ENCODE data around the gene SDE2.
"Not testable (repeated sequence)": the region's sequence is repeated elsewhere in the genome, so short reads cannot be mapped to it uniquely, and the experiment has no call there.

SDE2 gene

DNA sequence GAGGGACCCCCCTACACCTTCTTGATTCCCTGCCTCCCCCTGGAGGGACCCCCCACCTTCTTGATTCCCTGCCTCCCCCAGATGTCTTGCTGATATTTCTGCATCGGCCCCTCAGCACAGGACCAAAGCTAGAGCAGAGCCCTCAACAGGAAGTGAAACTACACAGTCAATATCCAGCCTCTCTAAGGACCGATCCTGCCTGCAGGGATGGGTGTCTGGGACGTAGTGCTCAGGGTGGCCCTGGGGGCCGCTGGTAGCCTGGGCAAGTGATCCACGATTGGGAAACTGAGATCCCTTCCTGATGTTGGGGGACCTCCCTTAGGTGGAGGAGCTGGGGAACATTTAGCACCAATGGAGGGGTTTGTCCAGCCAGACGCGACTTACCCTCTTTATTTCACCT lies 54.2 kb downstream of the SDE2 start:
- no peak overlapping the region for H3K9ac ChIP-seq (ENCODE audit: low read length)
- no peaks in the 10 kb centered on the region for H3K9me3 ChIP-seq (ENCODE audit: control insufficient read depth, low read length)
- H3K27me3 ChIP-seq (ENCODE audit: control insufficient read depth, insufficient read depth, low read length) = peaks cover 10% of the 10 kb centered on the region
- no peaks in the 10 kb centered on the region for H3K36me3 ChIP-seq (ENCODE audit: control insufficient read depth, insufficient read depth, low read length)
- no peaks in the 10 kb centered on the region for H3K4me1 ChIP-seq (ENCODE audit: control insufficient read depth, insufficient read depth, low read length)
- H3K4me3 ChIP-seq (ENCODE audit: low read length) = no peak overlapping the region

DNA sequence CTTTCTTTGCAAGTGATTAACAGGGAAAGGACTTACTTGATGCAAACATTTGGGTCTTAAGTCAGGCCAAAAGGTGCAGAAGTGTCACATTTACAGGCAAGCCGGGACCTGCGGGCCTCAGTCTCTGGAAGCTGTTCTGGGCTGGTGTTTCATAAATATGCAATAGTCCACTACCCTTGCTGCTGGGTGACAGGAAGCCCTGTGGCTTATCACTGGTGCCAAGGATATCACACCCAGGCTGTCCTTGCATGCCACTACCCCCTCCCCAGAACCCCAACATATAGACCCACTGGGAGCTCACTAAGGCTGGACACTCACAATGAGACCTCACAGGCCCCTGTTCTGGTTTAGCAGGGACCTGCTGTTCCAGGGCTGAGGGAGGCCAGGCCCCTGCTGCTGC lies 54.8 kb downstream of the SDE2 start:
- Histone ChIP-seq H3K27me3 (ENCODE audit: control insufficient read depth, insufficient read depth, low read length) (peaks cover 10% of the 10 kb centered on the region), H3K36me3 (ENCODE audit: control insufficient read depth, insufficient read depth, low read length) (no peaks in the 10 kb centered on the region), H3K4me3 (ENCODE audit: low read length) (no peak overlapping the region), H3K9ac (ENCODE audit: low read length) (no peak overlapping the region), H3K9me3 (ENCODE audit: control insufficient read depth, low read length) (no peaks in the 10 kb centered on the region), H3K4me1 (ENCODE audit: control insufficient read depth, insufficient read depth, low read length) (no peaks in the 10 kb centered on the region)

DNA sequence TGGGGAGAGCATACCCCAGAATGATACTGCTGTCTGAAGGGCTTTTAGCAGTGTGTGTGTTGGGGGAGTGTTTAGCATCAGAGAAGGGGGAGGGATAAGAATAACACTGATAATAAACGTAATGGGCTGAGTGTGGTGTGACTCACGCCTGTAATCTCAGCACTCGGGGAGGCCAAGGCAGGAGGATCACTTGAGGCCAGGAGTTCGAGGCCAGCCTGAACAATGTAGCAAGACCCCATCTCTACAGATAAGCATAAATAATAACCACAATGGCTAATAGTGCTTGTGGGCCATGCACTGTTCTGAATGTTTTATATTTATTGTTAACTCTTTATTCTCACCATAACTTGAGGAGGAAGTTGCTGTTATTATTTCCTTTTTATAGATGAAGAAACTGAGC lies 55.6 kb downstream of the SDE2 start:
- Histone ChIP-seq H3K4me3 (ENCODE audit: low read length) (no peak overlapping the region), H3K9me3 (ENCODE audit: control insufficient read depth, low read length) (no peaks in the 10 kb centered on the region), H3K27me3 (ENCODE audit: control insufficient read depth, insufficient read depth, low read length) (peaks cover 9% of the 10 kb centered on the region), H3K9ac (ENCODE audit: low read length) (no peak overlapping the region), H3K4me1 (ENCODE audit: control insufficient read depth, insufficient read depth, low read length) (no peaks in the 10 kb centered on the region), H3K36me3 (ENCODE audit: control insufficient read depth, insufficient read depth, low read length) (no peaks in the 10 kb centered on the region)

DNA sequence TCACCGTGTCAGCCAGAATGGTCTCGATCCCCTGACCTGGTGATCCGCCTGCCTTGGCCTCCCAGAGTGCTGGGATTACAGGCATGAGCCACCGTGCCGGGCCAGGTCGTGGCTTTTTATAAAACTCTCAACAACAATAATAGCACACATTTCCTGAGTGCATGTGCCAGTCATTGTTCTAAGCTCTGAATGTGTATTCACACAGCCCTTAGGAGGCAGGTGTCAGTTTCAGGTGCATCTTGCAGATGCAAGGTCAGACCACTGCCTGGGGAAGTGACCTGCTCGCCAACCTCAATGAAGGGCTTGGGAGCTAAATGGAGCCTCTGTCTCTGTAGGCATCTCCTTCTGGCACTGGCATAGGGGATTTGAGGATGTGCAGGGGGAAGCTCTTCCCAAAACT lies 56.6 kb downstream of the SDE2 start:
- Histone ChIP-seq H3K9me3 (ENCODE audit: control insufficient read depth, low read length) (no peaks in the 10 kb centered on the region), H3K4me3 (ENCODE audit: low read length) (no peak overlapping the region), H3K9ac (ENCODE audit: low read length) (no peak overlapping the region), H3K27me3 (ENCODE audit: control insufficient read depth, insufficient read depth, low read length) (peaks cover 6% of the 10 kb centered on the region), H3K36me3 (ENCODE audit: control insufficient read depth, insufficient read depth, low read length) (no peaks in the 10 kb centered on the region), H3K4me1 (ENCODE audit: control insufficient read depth, insufficient read depth, low read length) (no peaks in the 10 kb centered on the region)

DNA sequence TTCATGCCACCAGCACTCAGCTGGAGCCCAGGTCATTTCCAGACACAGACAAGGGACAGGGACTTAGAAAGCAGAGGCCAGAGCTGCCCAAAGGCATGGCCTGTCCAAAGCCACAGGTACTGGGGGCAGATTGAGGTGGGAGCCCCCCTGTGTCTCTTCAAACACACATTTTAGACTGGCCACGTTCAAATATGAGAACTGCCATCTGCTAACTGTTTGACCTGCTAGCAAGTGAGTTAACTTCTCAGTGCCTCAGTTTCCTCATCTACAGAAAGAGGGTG lies 57.3 kb downstream of the SDE2 start:
- no peak overlapping the region for H3K9ac ChIP-seq (ENCODE audit: low read length)
- H3K27me3 ChIP-seq (ENCODE audit: control insufficient read depth, insufficient read depth, low read length) = peaks cover 3% of the 10 kb centered on the region
- H3K36me3 ChIP-seq (ENCODE audit: control insufficient read depth, insufficient read depth, low read length) = no peaks in the 10 kb centered on the region
- H3K4me3 ChIP-seq (ENCODE audit: low read length) = no peak overlapping the region
- H3K9me3 ChIP-seq (ENCODE audit: control insufficient read depth, low read length) = no peaks in the 10 kb centered on the region
- no peaks in the 10 kb centered on the region for H3K4me1 ChIP-seq (ENCODE audit: control insufficient read depth, insufficient read depth, low read length)

GRCh38 chr1:225941187-225941941 lies 57.8 kb downstream of the SDE2 start, which contains the start of gene LEFTY2:
TSS of gene LEFTY2 (minus strand) at chr1:225941220. CDS start at chr1:225941140, 80 bp downstream.
- Histone ChIP-seq H3K9ac (ENCODE audit: low read length) (no peak within 1 kb of the TSS), H3K9me3 (ENCODE audit: control insufficient read depth, low read length) (no peaks in the 10 kb centered on the region), H3K36me3 (ENCODE audit: control insufficient read depth, insufficient read depth, low read length) (no peaks in the 10 kb centered on the region), H3K27me3 (ENCODE audit: control insufficient read depth, insufficient read depth, low read length) (peaks cover 3% of the 10 kb centered on the region), H3K4me3 (ENCODE audit: low read length) (no peak within 1 kb of the TSS), H3K4me1 (ENCODE audit: control insufficient read depth, insufficient read depth, low read length) (no peaks in the 10 kb centered on the region)

DNA sequence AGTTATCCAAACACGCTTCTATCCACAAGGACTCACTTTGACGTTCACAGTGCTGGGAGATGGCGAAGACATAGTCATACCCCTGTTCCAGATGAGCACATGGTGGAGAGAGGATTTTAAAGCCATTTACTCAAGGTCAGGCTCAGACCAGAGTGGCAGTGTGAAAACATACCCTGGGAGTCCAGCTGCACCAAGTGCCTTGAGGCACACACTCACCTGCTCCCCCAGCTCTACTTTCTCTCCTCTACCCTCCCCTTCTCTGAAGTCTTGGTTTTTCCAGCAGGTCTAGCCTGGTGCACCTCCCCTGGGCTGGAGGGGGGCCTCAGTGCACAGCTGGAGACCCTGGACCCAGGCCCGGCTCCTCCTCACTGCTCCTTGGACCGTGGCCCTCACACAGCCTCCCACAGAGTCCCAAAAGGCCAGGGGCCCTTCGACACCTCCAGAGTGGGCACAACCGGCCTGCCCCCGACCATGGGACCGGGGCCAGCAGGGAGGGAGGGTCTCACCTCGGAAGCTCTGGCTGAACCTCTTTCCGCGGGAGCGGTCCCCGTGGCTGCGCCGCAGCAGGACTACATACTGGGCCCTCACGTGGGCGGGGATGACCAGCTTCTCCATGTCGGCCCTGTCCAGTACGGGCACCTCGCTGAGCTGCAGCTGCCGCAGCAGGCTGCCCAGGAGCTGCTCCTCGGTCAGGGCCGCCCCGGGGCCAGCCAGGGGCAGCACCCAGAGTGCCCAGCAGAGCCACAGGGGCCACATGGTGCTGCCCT lies 58.6 kb downstream of the SDE2 start:
- H3K4me3 ChIP-seq (ENCODE audit: low read length) = no peak overlapping the region
- no peak overlapping the region for H3K9ac ChIP-seq (ENCODE audit: low read length)

DNA sequence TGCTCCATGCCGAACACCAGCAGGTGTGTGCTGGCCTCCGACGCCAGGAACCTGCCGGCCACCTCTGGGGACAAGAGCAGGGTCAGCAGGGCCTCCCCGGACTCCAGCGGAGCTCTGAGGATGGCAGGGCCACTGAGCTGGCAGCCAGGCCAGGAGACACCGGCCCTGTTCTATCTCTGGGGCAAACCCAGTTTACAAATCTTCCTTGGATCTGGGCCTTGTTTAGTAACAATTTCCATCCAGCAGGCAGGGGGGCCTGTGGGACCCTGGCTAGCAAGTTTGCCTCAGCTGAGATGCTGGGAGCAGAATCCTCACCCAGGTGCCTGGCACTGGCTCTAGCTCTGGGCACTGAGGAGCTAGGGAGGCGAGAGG lies 59.2 kb downstream of the SDE2 start:
- H3K4me3 ChIP-seq (ENCODE audit: low read length); H3K27me3 ChIP-seq (ENCODE audit: control insufficient read depth, insufficient read depth, low read length); H3K36me3 ChIP-seq (ENCODE audit: control insufficient read depth, insufficient read depth, low read length); H3K9me3 ChIP-seq (ENCODE audit: control insufficient read depth, low read length); H3K9ac ChIP-seq (ENCODE audit: low read length); H3K4me1 ChIP-seq (ENCODE audit: control insufficient read depth, insufficient read depth, low read length): not testable (repeated sequence)

More for the DNA sequence above, 58.6 kb downstream of the SDE2 start:
- no peaks in the 10 kb centered on the region for H3K36me3 ChIP-seq (ENCODE audit: control insufficient read depth, insufficient read depth, low read length)
- no peaks in the 10 kb centered on the region for H3K4me1 ChIP-seq (ENCODE audit: control insufficient read depth, insufficient read depth, low read length)
- no peaks in the 10 kb centered on the region for H3K9me3 ChIP-seq (ENCODE audit: control insufficient read depth, low read length)
- H3K27me3 ChIP-seq (ENCODE audit: control insufficient read depth, insufficient read depth, low read length) = peaks cover 3% of the 10 kb centered on the region

- not testable (repeated sequence) for H3K4me1 ChIP-seq (ENCODE audit: control insufficient read depth, insufficient read depth, low read length)
These were observed 59.8 kb downstream of the SDE2 start for GRCh38 chr1:225939097-225939938.

GRCh38 chr1:225937048-225937968 lies 61.8 kb downstream of the SDE2 start:
- Histone ChIP-seq H3K9me3 (ENCODE audit: control insufficient read depth, low read length) (no peaks in the 10 kb centered on the region), H3K9ac (ENCODE audit: low read length) (no peak overlapping the region)

More at GRCh38 chr1:225939097-225939938, 59.8 kb downstream of the SDE2 start:
- H3K36me3 ChIP-seq (ENCODE audit: control insufficient read depth, insufficient read depth, low read length); H3K9me3 ChIP-seq (ENCODE audit: control insufficient read depth, low read length); H3K27me3 ChIP-seq (ENCODE audit: control insufficient read depth, insufficient read depth, low read length); H3K9ac ChIP-seq (ENCODE audit: low read length); H3K4me3 ChIP-seq (ENCODE audit: low read length): not testable (repeated sequence)

GRCh38 chr1:225936523-225936922 lies 62.6 kb downstream of the SDE2 start:
- Histone ChIP-seq H3K4me3 (ENCODE audit: low read length) (no peak overlapping the region), H3K9me3 (ENCODE audit: control insufficient read depth, low read length) (no peaks in the 10 kb centered on the region), H3K4me1 (ENCODE audit: control insufficient read depth, insufficient read depth, low read length) (no peaks in the 10 kb centered on the region), H3K27me3 (ENCODE audit: control insufficient read depth, insufficient read depth, low read length) (peaks cover 3% of the 10 kb centered on the region), H3K36me3 (ENCODE audit: control insufficient read depth, insufficient read depth, low read length) (no peaks in the 10 kb centered on the region), H3K9ac (ENCODE audit: low read length) (no peak overlapping the region)

More at GRCh38 chr1:225937048-225937968, 61.8 kb downstream of the SDE2 start:
- H3K4me3 ChIP-seq (ENCODE audit: low read length) = no peak overlapping the region
- H3K4me1 ChIP-seq (ENCODE audit: control insufficient read depth, insufficient read depth, low read length) = no peaks in the 10 kb centered on the region
- H3K36me3 ChIP-seq (ENCODE audit: control insufficient read depth, insufficient read depth, low read length) = no peaks in the 10 kb centered on the region
- H3K27me3 ChIP-seq (ENCODE audit: control insufficient read depth, insufficient read depth, low read length) = peaks cover 3% of the 10 kb centered on the region
